Keratinocyte (primary cell): ENCODE data around the gene TFIP11. TPM values are rescaled to one million over a fixed set of nuclear protein-coding genes. Genes with fewer than 3 reads are reported as not detected.

Experiments
- DNase-seq: peaks from one replicate; pipeline ENCODE4 v3.0.0-alpha.2; 2011; ENCODE audit warnings: low read depth, missing footprints, low spot score
- FAIRE-seq: peaks from 2 replicates; lab custom pipeline; 2011; peaks lifted over from hg19 to GRCh38; lab: Jason Lieb, UNC
- H2AFZ ChIP-seq: 2 replicates; pipeline ENCODE4 v1.6.0; 2012; ENCODE audit warnings: low read length, control low read depth, inconsistent platforms; ENCODE audit not compliant: control insufficient read depth
- H3K27ac ChIP-seq: 2 replicates; pipeline ENCODE4 v1.5.1; 2011; ENCODE audit warnings: low read length; ENCODE audit not compliant: control insufficient read depth, insufficient read depth
- H3K27me3 ChIP-seq: 3 replicates; pipeline ENCODE4 v1.6.0; 2011; ENCODE audit warnings: low read length; ENCODE audit not compliant: control insufficient read depth, insufficient read depth; ENCODE audit errors: extremely low read depth
- H3K36me3 ChIP-seq, 2 experiments: 2 replicates in 1 of 2; 3 replicates in 1 of 2; pipeline ENCODE4 v1.5.1; 2011; ENCODE audit warnings: low read length in 2 of 2, mild to moderate bottlenecking in 1 of 2; ENCODE audit not compliant: control insufficient read depth in 2 of 2, insufficient read depth in 2 of 2; ENCODE audit errors: extremely low read depth in 1 of 2
- H3K4me1 ChIP-seq: 3 replicates; pipeline ENCODE4 v1.5.1; 2011; ENCODE audit warnings: low read length; ENCODE audit not compliant: control insufficient read depth, insufficient read depth; ENCODE audit errors: extremely low read depth
- H3K4me2 ChIP-seq: 3 replicates; pipeline ENCODE4 v1.6.0; 2011; ENCODE audit warnings: low read depth, low read length; ENCODE audit not compliant: control insufficient read depth, insufficient read depth; ENCODE audit errors: extremely low read depth
- H3K4me3 ChIP-seq, 3 experiments: fragments of 200-600 bp in 1 of 3; sonication (generic) in 1 of 3; 2 replicates in 2 of 3; 3 replicates in 1 of 3; pipeline ENCODE4 v1.5.1; 2011 to 2016; ENCODE audit warnings: low read length in 3 of 3, mild to moderate bottlenecking in 3 of 3, control low read depth in 2 of 3, inconsistent platforms in 1 of 3, low read depth in 1 of 3, mixed read lengths in 1 of 3, mixed run types in 1 of 3, moderate library complexity in 1 of 3; ENCODE audit not compliant: control insufficient read depth in 2 of 3, insufficient read depth in 2 of 3; ENCODE audit errors: extremely low read depth in 1 of 3
- H3K79me2 ChIP-seq: 2 replicates; pipeline ENCODE4 v1.6.0; 2012; ENCODE audit warnings: low read length; ENCODE audit not compliant: control insufficient read depth, insufficient read depth
- H3K9ac ChIP-seq: 3 replicates; pipeline ENCODE4 v1.6.0; 2011; ENCODE audit warnings: low read length; ENCODE audit not compliant: control insufficient read depth, insufficient read depth; ENCODE audit errors: extremely low read depth
- H3K9me1 ChIP-seq: 3 replicates; pipeline ENCODE4 v1.6.0; 2011; ENCODE audit warnings: low read length; ENCODE audit not compliant: control insufficient read depth, insufficient read depth; ENCODE audit errors: extremely low read depth
- H3K9me3 ChIP-seq: 2 replicates; pipeline ENCODE4 v1.5.1; 2012; ENCODE audit warnings: low read depth, low read length; ENCODE audit not compliant: control insufficient read depth
- H4K20me1 ChIP-seq: 3 replicates; pipeline ENCODE4 v1.6.0; 2011; ENCODE audit warnings: low read length; ENCODE audit not compliant: control insufficient read depth, insufficient read depth; ENCODE audit errors: extremely low read depth
- CTCF ChIP-seq, 3 experiments: IDR thresholded peaks in 1 of 3; conservative IDR thresholded peaks in 1 of 3; optimal IDR thresholded peaks in 1 of 3; 2 replicates in 2 of 3; 3 replicates in 1 of 3; pipeline versions ENCODE3 to v1.5.1; 2011; ENCODE audit warnings: low read length in 3 of 3, mild to moderate bottlenecking in 3 of 3, moderate library complexity in 2 of 3, control low read depth in 1 of 3, inconsistent platforms in 1 of 3; ENCODE audit not compliant: insufficient read depth in 2 of 3; ENCODE audit errors: extremely low read depth in 1 of 3
- EZH2 ChIP-seq: IDR thresholded peaks from one replicate; pipeline ENCODE4 v1.6.1; 2012; ENCODE audit warnings: inconsistent platforms, mild to moderate bottlenecking, low read length, moderate library complexity
- dilution Hi-C: fragments of 300-500 bp; cut with MboI; formaldehyde crosslinking; loops from one replicate; pipeline ENCODE4 v1.7.0; 2020; ENCODE audit warnings: low sequenced_read_pairs; ENCODE audit not compliant: extremely low pct_ligation_motif_present
- polyA plus RNA-seq, 5 experiments: library from polyadenylated mRNA; depleted of rRNA in 3 of 5; stranded (reverse) in 3 of 5; stranded (forward) in 1 of 5; unstranded in 1 of 5; fragments of >200 nt; gene quantifications; 1 replicate in 1 of 5; 2 replicates in 3 of 5; 3 replicates in 1 of 5; pipeline versions ENCODE4 v1.2.1 to v1.2.3, GENCODE V29; 2011 to 2012; ENCODE audit warnings: missing spikeins in 2 of 5, low read depth in 1 of 5, low replicate concordance in 1 of 5

TFIP11 gene
- polyA plus RNA-seq, 1 donor (not counting 4 experiments of a cell fraction or from before 2014, with no cell fraction given), result 30.3 TPM

GRCh38 chr22:26489447-26490036 is 22.7 kb downstream of the TFIP11 start:
- dilution Hi-C loops, result no loop called here
- no peak for DNase-seq
- no peak overlapping the region for H3K27ac ChIP-seq
- H3K79me2 ChIP-seq, result peaks cover 24% of the 10 kb centered on the region
- H3K27me3 ChIP-seq, result no peaks in the 10 kb centered on the region
- H4K20me1 ChIP-seq, result no peaks in the 10 kb centered on the region
- peaks cover 23 to 44% of the 10 kb centered on the region in 2 experiments for H3K36me3 ChIP-seq
- H3K4me1 ChIP-seq, result peaks cover 36% of the 10 kb centered on the region
- H3K9me3 ChIP-seq, result no peaks in the 10 kb centered on the region
- no peak overlapping the region for H3K9ac ChIP-seq
- H3K9me1 ChIP-seq, result no peaks in the 10 kb centered on the region
- FAIRE-seq, result no peak
- no peak overlapping the region for H3K4me2 ChIP-seq
- no peak for TF ChIP-seq EZH2
- TF ChIP-seq CTCF (optimal IDR thresholded peaks at IDR 0.05 in 1 of 3, IDR thresholded peaks at IDR 0.05 in 1 of 3, conservative IDR thresholded peaks at IDR 0.05 in 1 of 3; ENCODE audit: extremely low read depth in 1 of 3, insufficient read depth in 2 of 3, low read length in 3 of 3), result no peak
- no peak overlapping the region for H3K4me3 ChIP-seq
- no peak overlapping the region for H2AFZ ChIP-seq

- dilution Hi-C loops, result no loop called here
Measured at GRCh38 chr22:26487996-26488395, 24.3 kb downstream of the TFIP11 start.

More at GRCh38 chr22:26487996-26488395, 24.3 kb downstream of the TFIP11 start:
- peaks cover 21 to 37% of the 10 kb centered on the region in 2 experiments for H3K36me3 ChIP-seq
- no peak overlapping the region for H3K27ac ChIP-seq
- no peak overlapping the region for H3K4me3 ChIP-seq
- H3K4me1 ChIP-seq, result peaks cover 26% of the 10 kb centered on the region
- H3K79me2 ChIP-seq, result peaks cover 34% of the 10 kb centered on the region
- DNase-seq, result no peak
- no peak for FAIRE-seq
- TF ChIP-seq CTCF (optimal IDR thresholded peaks at IDR 0.05 in 1 of 3, IDR thresholded peaks at IDR 0.05 in 1 of 3, conservative IDR thresholded peaks at IDR 0.05 in 1 of 3; ENCODE audit: extremely low read depth in 1 of 3, insufficient read depth in 2 of 3, low read length in 3 of 3) (no peak), EZH2 (no peak)
- H3K9ac ChIP-seq, result no peak overlapping the region
- no peaks in the 10 kb centered on the region for H4K20me1 ChIP-seq
- no peak overlapping the region for H2AFZ ChIP-seq
- H3K9me1 ChIP-seq, result no peaks in the 10 kb centered on the region
- H3K4me2 ChIP-seq, result no peak overlapping the region
- no peaks in the 10 kb centered on the region for H3K27me3 ChIP-seq
- H3K9me3 ChIP-seq, result no peaks in the 10 kb centered on the region
